ENCODE results near the gene ITGA7. TPM values are rescaled to one million over a fixed set of nuclear protein-coding genes. Genes with fewer than 3 reads are reported as not detected.

Gene ITGA7
- total RNA-seq, 2 donors from 2014 or later, result 11.4 to 52.1 TPM

DNA sequence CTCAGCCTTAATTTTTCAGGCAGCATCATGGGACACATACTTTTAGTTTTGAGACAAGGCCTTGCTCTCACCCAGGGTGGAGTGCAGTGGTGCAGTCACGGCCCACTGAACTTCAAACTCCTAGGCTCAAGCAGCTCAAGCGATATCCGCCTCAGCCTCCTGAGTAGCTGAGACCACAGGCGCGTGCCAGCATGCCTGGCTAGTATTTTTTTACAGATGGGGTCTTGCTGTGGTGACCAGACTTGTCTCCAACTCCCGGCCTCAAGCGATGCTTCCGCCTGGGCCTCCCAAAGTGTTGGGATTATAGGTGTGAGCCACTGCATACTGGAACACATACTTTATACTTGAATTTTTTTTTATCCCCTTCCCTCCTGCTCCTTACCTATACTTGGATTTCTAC, 15.2 kb upstream of the ITGA7 start:
- Histone ChIP-seq H3K36me3 (replicated peaks in 1 of 2; ENCODE audit: insufficient read depth in 1 of 2, low read depth in 2 of 2) (peaks cover 0 to 7% of the 10 kb centered on the region in 2 donors), H3K27me3 (no peaks in the 10 kb centered on the region), H3K4me3 (no peak overlapping the region), H3K27ac (peak overlapping the region in 1 of 4 donors; percentile 5), H3K4me1 (peaks cover 81% of the 10 kb centered on the region), H3K9me3 (no peaks in the 10 kb centered on the region)
- no peak for ATAC-seq
- no peak for TF ChIP-seq CTCF (IDR thresholded peaks at IDR 0.05)
- TF ChIP-seq POLR2A (IDR thresholded peaks at IDR 0.05), result no peak
- intact Hi-C loops (cut with DNase I), result no loop called here
- 90 to 95% methylated on average over 8 of the region's 8 CpGs for WGBS, 2 donors
- DNase-seq, result no peak

- H3K27ac ChIP-seq, result peak overlapping the region; percentile 46 to 94 (median 69)
- 67 to 71% methylated on average over 5 to 14 of the region's 14 CpGs for WGBS, 2 donors
Observed at GRCh38 chr12:55721601-55722213, 14.0 kb upstream of the ITGA7 start.

DNA sequence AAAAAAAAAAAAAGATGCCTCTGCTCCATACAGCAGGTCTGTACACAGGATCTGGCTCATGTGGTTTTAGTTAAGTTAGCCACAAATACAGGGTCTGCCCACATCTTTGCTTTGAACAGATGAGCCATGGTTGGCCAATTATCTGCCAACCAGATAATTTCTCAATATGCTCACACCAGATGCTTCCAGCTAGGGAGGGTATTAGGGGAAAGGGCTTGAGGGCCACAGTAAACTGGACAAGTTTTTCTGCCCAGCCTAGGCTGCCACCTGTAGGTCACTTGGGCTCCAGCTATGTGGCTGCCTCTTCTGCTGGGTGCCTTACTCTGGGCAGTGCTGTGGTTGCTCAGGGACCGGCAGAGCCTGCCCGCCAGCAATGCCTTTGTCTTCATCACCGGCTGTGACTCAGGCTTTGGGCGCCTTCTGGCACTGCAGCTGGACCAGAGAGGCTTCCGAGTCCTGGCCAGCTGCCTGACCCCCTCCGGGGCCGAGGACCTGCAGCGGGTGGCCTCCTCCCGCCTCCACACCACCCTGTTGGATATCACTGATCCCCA, 13.3 kb upstream of the ITGA7 start:
- no peak for TF ChIP-seq POLR2A (IDR thresholded peaks at IDR 0.05)
- peak; percentile 19 to 77 (median 63) for TF ChIP-seq CTCF (IDR thresholded peaks at IDR 0.05)
- Histone ChIP-seq H3K4me3 (no peak overlapping the region), H3K27ac (peak overlapping the region; percentile 46 to 94 (median 69)), H3K9me3 (no peaks in the 10 kb centered on the region), H3K4me1 (peaks cover 80% of the 10 kb centered on the region), H3K36me3 (replicated peaks in 1 of 2; ENCODE audit: insufficient read depth in 1 of 2, low read depth in 2 of 2) (peaks cover 0 to 1% of the 10 kb centered on the region in 2 donors), H3K27me3 (no peaks in the 10 kb centered on the region)
- ATAC-seq (peak; percentile 62), DNase-seq (peak; percentile 65 to 90 (median 79))
- 16% methylated on average over 9 of the region's 9 CpGs; no CpG with 5 or more reads in 1 of the 2 donors for WGBS, 2 donors
- intact Hi-C loops (cut with DNase I), result no loop called here

More at GRCh38 chr12:55721601-55722213, 14.0 kb upstream of the ITGA7 start:
- H3K4me3 ChIP-seq, result no peak overlapping the region
- DNase-seq, result no peak
- TF ChIP-seq CTCF (IDR thresholded peaks at IDR 0.05) (no peak), POLR2A (IDR thresholded peaks at IDR 0.05) (no peak)
- H3K36me3 ChIP-seq (replicated peaks in 1 of 2; ENCODE audit: insufficient read depth in 1 of 2, low read depth in 2 of 2), result peaks cover 0 to 6% of the 10 kb centered on the region in 2 donors
- ATAC-seq, result no peak
- no peaks in the 10 kb centered on the region for H3K27me3 ChIP-seq
- no peaks in the 10 kb centered on the region for H3K9me3 ChIP-seq
- H3K4me1 ChIP-seq, result peaks cover 83% of the 10 kb centered on the region
- intact Hi-C loops (cut with DNase I), result no loop called here

- Histone ChIP-seq H3K9me3 (no peaks in the 10 kb centered on the region), H3K27ac (peak within 1 kb of the TSS; percentile 64 to 94 (median 72)), H3K4me3 (no peak within 1 kb of the TSS), H3K27me3 (no peaks in the 10 kb centered on the region), H3K36me3 (replicated peaks in 1 of 2; ENCODE audit: insufficient read depth in 1 of 2, low read depth in 2 of 2) (no peaks in the 10 kb centered on the region), H3K4me1 (peaks cover 79% of the 10 kb centered on the region)
- TF ChIP-seq CTCF (IDR thresholded peaks at IDR 0.05) (peak in 1 of 7 experiments; percentile 11), POLR2A (IDR thresholded peaks at IDR 0.05) (peak; percentile 34 to 78 (median 71))
- intact Hi-C loops (cut with DNase I), result no loop called here
- DNase-seq (peak; percentile 83 to 93 (median 92)), ATAC-seq (peak; percentile 79)
- WGBS, 2 donors, result 12 to 17% methylated on average over 5 to 6 of the region's 6 CpGs
Observed at GRCh38 chr12:55720071-55720564, 12.4 kb upstream of the ITGA7 start, which contains the start of gene RDH5. Gene RDH5 (plus strand): TSS chr12:55720393. CDS start chr12:55721185, 792 bp downstream.
